Mammary epithelial cell (primary cell): Measurements from ENCODE around the gene PROC.

Experiments
- EZH2 ChIP-seq: IDR thresholded peaks from 2 replicates; pipeline ENCODE4 v1.6.1; 2012; ENCODE audit warnings: low read length, inconsistent platforms, borderline replicate concordance
- TF ChIP-seq, protein P1 (sequence below), 2 donors: IDR thresholded peaks in 1 of 2; conservative IDR thresholded peaks in 1 of 2; 2 replicates each; pipeline ENCODE4 v1.5.1; 2011 to 2012; ENCODE audit warnings: inconsistent platforms in 2 of 2, low read length in 2 of 2, mild to moderate bottlenecking in 2 of 2, control low read depth in 1 of 2, low read depth in 1 of 2; ENCODE audit not compliant: insufficient read depth in 1 of 2; ENCODE audit errors: extremely low read depth in 1 of 2

DNA sequence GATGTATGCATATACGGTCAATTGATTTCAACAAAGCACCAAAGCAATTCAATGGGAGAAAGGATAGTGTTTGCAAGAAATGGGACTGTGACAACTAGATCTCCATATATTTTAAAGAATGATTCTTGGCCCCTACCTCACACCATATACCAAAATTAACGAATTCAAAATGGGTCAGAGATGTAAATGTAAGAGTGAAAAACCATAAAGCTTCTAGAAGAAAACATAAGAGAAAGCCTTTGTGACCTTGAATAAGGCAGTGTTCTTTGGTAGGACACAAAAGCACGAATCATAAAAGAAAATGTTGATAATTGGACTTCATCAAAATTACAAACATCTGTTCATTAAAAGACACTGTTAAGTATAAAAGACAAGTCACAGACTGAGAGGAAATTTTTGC lies 5.0 kb upstream of the PROC start:
- no peak for TF ChIP-seq EZH2
- TF ChIP-seq, protein P1, sequence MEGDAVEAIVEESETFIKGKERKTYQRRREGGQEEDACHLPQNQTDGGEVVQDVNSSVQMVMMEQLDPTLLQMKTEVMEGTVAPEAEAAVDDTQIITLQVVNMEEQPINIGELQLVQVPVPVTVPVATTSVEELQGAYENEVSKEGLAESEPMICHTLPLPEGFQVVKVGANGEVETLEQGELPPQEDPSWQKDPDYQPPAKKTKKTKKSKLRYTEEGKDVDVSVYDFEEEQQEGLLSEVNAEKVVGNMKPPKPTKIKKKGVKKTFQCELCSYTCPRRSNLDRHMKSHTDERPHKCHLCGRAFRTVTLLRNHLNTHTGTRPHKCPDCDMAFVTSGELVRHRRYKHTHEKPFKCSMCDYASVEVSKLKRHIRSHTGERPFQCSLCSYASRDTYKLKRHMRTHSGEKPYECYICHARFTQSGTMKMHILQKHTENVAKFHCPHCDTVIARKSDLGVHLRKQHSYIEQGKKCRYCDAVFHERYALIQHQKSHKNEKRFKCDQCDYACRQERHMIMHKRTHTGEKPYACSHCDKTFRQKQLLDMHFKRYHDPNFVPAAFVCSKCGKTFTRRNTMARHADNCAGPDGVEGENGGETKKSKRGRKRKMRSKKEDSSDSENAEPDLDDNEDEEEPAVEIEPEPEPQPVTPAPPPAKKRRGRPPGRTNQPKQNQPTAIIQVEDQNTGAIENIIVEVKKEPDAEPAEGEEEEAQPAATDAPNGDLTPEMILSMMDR (conservative IDR thresholded peaks at IDR 0.05 in 1 of 2, IDR thresholded peaks at IDR 0.05 in 1 of 2; ENCODE audit: extremely low read depth in 1 of 2, insufficient read depth in 1 of 2, low read depth in 1 of 2, low read length in 2 of 2), result no peak
